HCT116 (cell line): Measurements from ENCODE around the gene CNPY1. TPM values are rescaled to one million over a fixed set of nuclear protein-coding genes. Genes with fewer than 3 reads are reported as not detected.

Source experiments
- ATAC-seq: fragments of 200-7000 bp; cut with Tn5 transposase; 2 replicates; pipeline ENCODE4 v1.9.1; 2020; ENCODE audit warnings: mild to moderate bottlenecking, moderate library complexity
- BruUV-seq: library from RNA; stranded (reverse); fragments of 400-500 nt; replicated peaks from 2 replicates; lab custom pipeline; 2021; lab: Mats Ljungman, UMichigan
- CTCF ChIA-PET: fragments of 300-600 bp; sonication (Branson Sonifier 250); formaldehyde crosslinking; loops from one replicate; lab custom pipeline; 2021; ENCODE audit warnings: antibody characterized with exemption; lab: Charles Lee
- POLR2A ChIA-PET: fragments of 300-600, 350-600 bp; sonication (Branson Sonifier 250); formaldehyde crosslinking; loops from one replicate; lab custom pipeline; 2021; ENCODE audit warnings: antibody characterized with exemption; lab: Charles Lee
- RAD21 ChIA-PET, 2 experiments: fragments of 300-600 bp; sonication (Branson Sonifier 250); formaldehyde crosslinking; loops; one replicate each; lab custom pipeline; 2023; ENCODE audit warnings: low total read pairs in 2 of 2; ENCODE audit not compliant: uncharacterized antibody in 2 of 2, unreplicated experiment in 2 of 2, low non-redundant PET in 1 of 2; lab: Charles Lee
- DNase-seq: peaks from one replicate; pipeline ENCODE4 v3.0.0-alpha.2; 2010; ENCODE audit warnings: low read depth, low spot score
- H2AFZ ChIP-seq: fragments of 200-600 bp; shearing (Covaris generic), sonication (generic); 2 replicates; pipeline ENCODE4 v1.6.1; 2017; ENCODE audit warnings: low read depth, mixed run types, mixed read lengths, antibody characterized with exemption, low read length; ENCODE audit not compliant: poor library complexity, severe bottlenecking
- H3K27ac ChIP-seq: 2 replicates; pipeline ENCODE4 v1.5.1; 2012; ENCODE audit warnings: low read depth, low read length
- H3K27me3 ChIP-seq: fragments of 200-600 bp; sonication (generic); 2 replicates; pipeline ENCODE4 v1.6.1; 2016; ENCODE audit warnings: mixed run types, low read length, mixed read lengths; ENCODE audit not compliant: insufficient read depth
- H3K36me3 ChIP-seq, 2 experiments: fragments of 200-500 bp in 1 of 2; fragments of 200-600 bp in 1 of 2; sonication (Bioruptor generic) in 1 of 2; sonication (generic) in 1 of 2; 2 replicates each; pipeline versions ENCODE4 v1.5.1 to v1.6.1; 2014 to 2016; ENCODE audit warnings: low read length in 2 of 2, inconsistent platforms in 1 of 2, mixed read lengths in 1 of 2, mixed run types in 1 of 2; ENCODE audit not compliant: insufficient read depth in 2 of 2, control insufficient read depth in 1 of 2
- H3K4me1 ChIP-seq, 2 experiments: fragments of 200-600 bp in 1 of 2; sonication (generic) in 1 of 2; 2 replicates each; pipeline versions ENCODE4 v1.5.1 to v1.6.1; 2012 to 2017; ENCODE audit warnings: low read length in 2 of 2, inconsistent platforms in 1 of 2, mild to moderate bottlenecking in 1 of 2, mixed read lengths in 1 of 2, mixed run types in 1 of 2, moderate library complexity in 1 of 2; ENCODE audit not compliant: insufficient read depth in 2 of 2, control insufficient read depth in 1 of 2
- H3K4me2 ChIP-seq: fragments of 200-600 bp; sonication (generic); 2 replicates; pipeline ENCODE4 v1.6.1; 2017; ENCODE audit warnings: mixed run types, low read length, mixed read lengths
- H3K4me3 ChIP-seq, 2 experiments: fragments of 200-600 bp in 1 of 2; sonication (generic) in 1 of 2; replicated peaks in 1 of 2; 2 replicates each; pipeline ENCODE4 v1.5.1; 2011 to 2016; ENCODE audit warnings: low read length in 2 of 2, control low read depth in 1 of 2, low read depth in 1 of 2, mild to moderate bottlenecking in 1 of 2, mixed read lengths in 1 of 2, mixed run types in 1 of 2
- H3K79me2 ChIP-seq: fragments of 200-600 bp; sonication (generic); 2 replicates; pipeline ENCODE4 v1.6.1; 2017; ENCODE audit warnings: mild to moderate bottlenecking, mixed run types, low read length, moderate library complexity, mixed read lengths; ENCODE audit not compliant: insufficient read depth
- H3K9ac ChIP-seq: fragments of 200-600 bp; sonication (generic); 2 replicates; pipeline ENCODE4 v1.6.1; 2016; ENCODE audit warnings: low read length, mixed read lengths
- H3K9me2 ChIP-seq: fragments of 200-600 bp; sonication (generic), shearing (Covaris generic); 2 replicates; pipeline ENCODE4 v1.6.1; 2017; ENCODE audit warnings: mixed run types, mild to moderate bottlenecking, moderate library complexity; ENCODE audit not compliant: insufficient read depth
- H3K9me3 ChIP-seq, 2 experiments: fragments of 200-500 bp in 1 of 2; fragments of 200-600 bp in 1 of 2; sonication (Bioruptor generic) in 1 of 2; sonication (generic) in 1 of 2; 2 replicates each; pipeline ENCODE4 v1.6.1; 2014 to 2017; ENCODE audit warnings: low read length in 2 of 2, mixed read lengths in 2 of 2, inconsistent platforms in 1 of 2, low read depth in 1 of 2, mild to moderate bottlenecking in 1 of 2, mixed run types in 1 of 2, moderate library complexity in 1 of 2; ENCODE audit not compliant: control insufficient read depth in 1 of 2, insufficient read depth in 1 of 2
- H4K20me1 ChIP-seq: fragments of 200-600 bp; sonication (generic), shearing (Covaris generic); 2 replicates; pipeline ENCODE4 v1.6.1; 2017; ENCODE audit warnings: mixed run types, mild to moderate bottlenecking, moderate library complexity; ENCODE audit not compliant: insufficient read depth
- ELF1 ChIP-seq: IDR thresholded peaks from 2 replicates; pipeline ENCODE4 v1.6.1; 2012; ENCODE audit warnings: low read depth, borderline replicate concordance
- EZH2phosphoT487 ChIP-seq: fragments of 200-600 bp; IDR thresholded peaks from 2 replicates; pipeline ENCODE4 v1.6.1; 2018; ENCODE audit warnings: antibody characterized with exemption, borderline replicate concordance
- JUND ChIP-seq: IDR thresholded peaks from 2 replicates; pipeline ENCODE4 v1.6.1; 2012
- MAX ChIP-seq: IDR thresholded peaks from 2 replicates; pipeline ENCODE4 v1.6.1; 2012
- POLR2A ChIP-seq: IDR thresholded peaks from 2 replicates; pipeline ENCODE4 v1.7.0; 2011; ENCODE audit warnings: borderline replicate concordance; ENCODE audit not compliant: insufficient read depth, insufficient read length; ENCODE audit errors: extremely low read depth
- POLR2AphosphoS5 ChIP-seq: IDR thresholded peaks from 2 replicates; pipeline ENCODE4 v1.6.1; 2011; ENCODE audit warnings: mild to moderate bottlenecking, low read depth, low read length, moderate library complexity
- RAD21 ChIP-seq: IDR thresholded peaks from 2 replicates; pipeline ENCODE4 v1.6.1; 2012; ENCODE audit warnings: low read depth, mild to moderate bottlenecking
- intact Hi-C: fragments of 100-400 bp; cut with micrococcal nuclease; formaldehyde crosslinking; loops from 2 replicates; pipeline ENCODE4 v1.10.0; 2022
- total RNA-seq: library from RNA; stranded (reverse); gene quantifications from one replicate; pipeline ENCODE4 v1.2.1, GENCODE V29; 2021; ENCODE audit not compliant: unreplicated experiment
- TF ChIP-seq, protein P1 (sequence below): IDR thresholded peaks from 2 replicates; pipeline ENCODE4 v1.6.1; 2012
- TF ChIP-seq, protein P2 (sequence below): IDR thresholded peaks from 2 replicates; pipeline ENCODE4 v1.6.1; 2011; ENCODE audit warnings: mild to moderate bottlenecking, low read length, moderate library complexity; ENCODE audit not compliant: insufficient replicate concordance; ENCODE audit errors: extremely low read depth

CNPY1 gene
- total RNA-seq, 1 experiment from 2014 or later = not detected

GRCh38 chr7:155484483-155485399 lies 61.6 kb downstream of the CNPY1 start:
- Histone ChIP-seq H3K9me3 (peaks cover 0 to 6% of the 10 kb centered on the region in 2 experiments; a peak in 1 of 4 replicates), H3K9ac (no peak overlapping the region), H3K4me2 (no peak overlapping the region), H3K27me3 (no peaks in the 10 kb centered on the region), H3K4me3 (no peak overlapping the region)
- CTCF ChIA-PET = no interaction called here
- DNase-seq (no peak), ATAC-seq (no peak)
- intact Hi-C loops = no loop called here
- RAD21 ChIA-PET = no interaction called here
- TF ChIP-seq, protein P1, sequence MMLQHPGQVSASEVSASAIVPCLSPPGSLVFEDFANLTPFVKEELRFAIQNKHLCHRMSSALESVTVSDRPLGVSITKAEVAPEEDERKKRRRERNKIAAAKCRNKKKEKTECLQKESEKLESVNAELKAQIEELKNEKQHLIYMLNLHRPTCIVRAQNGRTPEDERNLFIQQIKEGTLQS = no peak
- no peak for TF ChIP-seq ELF1
- TF ChIP-seq POLR2AphosphoS5 = no peak
- TF ChIP-seq, protein P2, sequence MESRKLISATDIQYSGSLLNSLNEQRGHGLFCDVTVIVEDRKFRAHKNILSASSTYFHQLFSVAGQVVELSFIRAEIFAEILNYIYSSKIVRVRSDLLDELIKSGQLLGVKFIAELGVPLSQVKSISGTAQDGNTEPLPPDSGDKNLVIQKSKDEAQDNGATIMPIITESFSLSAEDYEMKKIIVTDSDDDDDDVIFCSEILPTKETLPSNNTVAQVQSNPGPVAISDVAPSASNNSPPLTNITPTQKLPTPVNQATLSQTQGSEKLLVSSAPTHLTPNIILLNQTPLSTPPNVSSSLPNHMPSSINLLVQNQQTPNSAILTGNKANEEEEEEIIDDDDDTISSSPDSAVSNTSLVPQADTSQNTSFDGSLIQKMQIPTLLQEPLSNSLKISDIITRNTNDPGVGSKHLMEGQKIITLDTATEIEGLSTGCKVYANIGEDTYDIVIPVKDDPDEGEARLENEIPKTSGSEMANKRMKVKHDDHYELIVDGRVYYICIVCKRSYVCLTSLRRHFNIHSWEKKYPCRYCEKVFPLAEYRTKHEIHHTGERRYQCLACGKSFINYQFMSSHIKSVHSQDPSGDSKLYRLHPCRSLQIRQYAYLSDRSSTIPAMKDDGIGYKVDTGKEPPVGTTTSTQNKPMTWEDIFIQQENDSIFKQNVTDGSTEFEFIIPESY = no peak
- TF ChIP-seq JUND = no peak
- TF ChIP-seq RAD21 = no peak
- TF ChIP-seq MAX = no peak
- TF ChIP-seq EZH2phosphoT487 = no peak
- TF ChIP-seq POLR2A = no peak
- TF ChIP-seq, all 23 proteins: peak for 0
- POLR2A ChIA-PET = no interaction called here
- H4K20me1 ChIP-seq = no peaks in the 10 kb centered on the region
- H3K27ac ChIP-seq = no peak overlapping the region
- H3K79me2 ChIP-seq = no peaks in the 10 kb centered on the region
- BruUV-seq = no TSS peak
- H3K4me1 ChIP-seq = no peaks in the 10 kb centered on the region; a peak in 1 of 4 replicates
- no peak overlapping the region for H2AFZ ChIP-seq
- H3K9me2 ChIP-seq = no peaks in the 10 kb centered on the region
- no peaks in the 10 kb centered on the region for H3K36me3 ChIP-seq
